GM12878 (cell line): ENCODE data around the gene TNFRSF1B. TPM values are rescaled to one million over a fixed set of nuclear protein-coding genes. Genes with fewer than 3 reads are reported as not detected.

Source experiments
- ATF2 ChIP-seq: IDR thresholded peaks from 2 replicates; pipeline ENCODE4 v1.6.1; 2012; ENCODE audit warnings: low read length, inconsistent platforms
- CREB1 ChIP-seq: IDR thresholded peaks from 2 replicates; pipeline ENCODE4 v1.6.1; 2012; ENCODE audit warnings: low read depth, mild to moderate bottlenecking, inconsistent platforms
- CTCF ChIP-seq, 3 experiments: IDR thresholded peaks in 2 of 3; conservative IDR thresholded peaks in 1 of 3; 2 replicates each; pipeline ENCODE4 v1.5.1; 2011; ENCODE audit warnings: low read depth in 3 of 3, low read length in 3 of 3, mild to moderate bottlenecking in 3 of 3, control low read depth in 2 of 3, moderate library complexity in 2 of 3, inconsistent platforms in 1 of 3, mixed read lengths in 1 of 3; ENCODE audit not compliant: control insufficient read depth in 2 of 3, insufficient read depth in 1 of 3; ENCODE audit errors: extremely low read depth in 1 of 3
- CUX1 ChIP-seq: IDR thresholded peaks from 2 replicates; pipeline ENCODE4 v1.6.1; 2012; ENCODE audit warnings: improper control_type of control experiment, low read depth, low read length; ENCODE audit not compliant: insufficient replicate concordance
- GATAD2B ChIP-seq: fragments of 450-650 bp; conservative IDR thresholded peaks from 2 replicates; pipeline ENCODE4 v1.6.1; 2017; ENCODE audit warnings: low read depth, mild to moderate bottlenecking, moderate library complexity
- KDM1A ChIP-seq: fragments of 200-600 bp; sonication (generic); IDR thresholded peaks from 2 replicates; pipeline ENCODE4 v1.6.1; 2016; ENCODE audit warnings: borderline replicate concordance
- SMC3 ChIP-seq: IDR thresholded peaks from 2 replicates; pipeline ENCODE4 v1.6.1; 2011; ENCODE audit warnings: low read length, improper control_type of control experiment, borderline replicate concordance
- SREBF1 ChIP-seq: IDR thresholded peaks from 2 replicates; pipeline ENCODE4 v1.6.1; 2012; ENCODE audit warnings: mild to moderate bottlenecking, low read length
- SUZ12 ChIP-seq: fragments of 200-600 bp; sonication (generic); IDR thresholded peaks from one replicate; pipeline ENCODE4 v1.6.1; 2018; ENCODE audit warnings: antibody characterized with exemption, mild to moderate bottlenecking; ENCODE audit not compliant: unreplicated experiment
- USF1 ChIP-seq: IDR thresholded peaks from 2 replicates; pipeline ENCODE4 v1.6.1; 2011; ENCODE audit warnings: borderline replicate concordance, low read depth, mild to moderate bottlenecking, moderate library complexity, mixed read lengths, low read length; ENCODE audit not compliant: insufficient read depth; ENCODE audit errors: extremely low read length
- WRNIP1 ChIP-seq: IDR thresholded peaks from 2 replicates; pipeline ENCODE4 v1.6.1; 2011; ENCODE audit warnings: low read depth, low read length, improper control_type of control experiment, borderline replicate concordance
- ZBED1 ChIP-seq: IDR thresholded peaks from 2 replicates; pipeline ENCODE4 v1.6.1; 2016; ENCODE audit warnings: borderline replicate concordance
- ZNF217 ChIP-seq: fragments of 450-650 bp; IDR thresholded peaks from 2 replicates; pipeline ENCODE4 v1.6.1; 2017; ENCODE audit warnings: antibody characterized with exemption, mild to moderate bottlenecking
- ZNF592 ChIP-seq: fragments of 450-650 bp; IDR thresholded peaks from 2 replicates; pipeline ENCODE4 v1.6.1; 2017; ENCODE audit warnings: mild to moderate bottlenecking, moderate library complexity
- polyA plus RNA-seq, 11 experiments: library from polyadenylated mRNA; depleted of rRNA in 4 of 11; unstranded in 6 of 11; stranded (reverse) in 5 of 11; fragments of >200 nt; fragmentation: Nextera tagmentation in 4 of 11; fragmentation: Illumina TruSeq in 1 of 11; extraction: Ambion mirVana in 4 of 11; extraction: Trizol in 1 of 11; gene quantifications; 1 replicate in 1 of 11; 2 replicates in 10 of 11; pipeline versions ENCODE4 v1.2.1 to v1.2.3, GENCODE V29; 2011 to 2016; ENCODE audit warnings: inconsistent platforms in 2 of 11, missing spikeins in 2 of 11, low read depth in 1 of 11
- total RNA-seq, 4 experiments: library from RNA; depleted of rRNA in 3 of 4; stranded (reverse); fragments of >200 nt in 3 of 4; fragmentation: Illumina TruSeq in 1 of 4; extraction: Trizol in 1 of 4; gene quantifications; 2 replicates each; pipeline versions ENCODE4 v1.2.1 to v1.2.3, GENCODE V29; 2013 to 2021

TNFRSF1B gene
- total and polyA plus RNA-seq, 10 of the 15 experiments (the other 5 are each of a cell fraction or from before 2014, with no cell fraction given) = 10.1 to 87.2 (median 37.3) TPM

GRCh38 chr1:12148958-12149790 lies 17.6 kb upstream of the TNFRSF1B start (continued):
- TF ChIP-seq CUX1 (no peak), ATF2 (no peak), CREB1 (no peak), ZNF217 (peak; percentile 95), SUZ12 (no peak), ZBED1 (no peak), CTCF (IDR thresholded peaks at IDR 0.05 in 2 of 3, conservative IDR thresholded peaks at IDR 0.05 in 1 of 3; ENCODE audit: control insufficient read depth in 2 of 3, extremely low read depth in 1 of 3, insufficient read depth in 1 of 3, low read depth in 3 of 3, low read length in 3 of 3) (no peak), KDM1A (no peak), ZNF592 (peak; percentile 92), WRNIP1 (no peak), SREBF1 (no peak), USF1 (peak; percentile 12), SMC3 (no peak), GATAD2B (no peak)
